ENCODE results near the gene NFKB2.
A peak's percentile ranks its signal among the peaks of the same experiment; 100 is the strongest.

Gene NFKB2

GRCh38 chr10:102406815-102407214, 11.3 kb downstream of the NFKB2 start:
- no peak overlapping the region for H3K4me3 ChIP-seq
- H3K27ac ChIP-seq, result no peak overlapping the region

DNA sequence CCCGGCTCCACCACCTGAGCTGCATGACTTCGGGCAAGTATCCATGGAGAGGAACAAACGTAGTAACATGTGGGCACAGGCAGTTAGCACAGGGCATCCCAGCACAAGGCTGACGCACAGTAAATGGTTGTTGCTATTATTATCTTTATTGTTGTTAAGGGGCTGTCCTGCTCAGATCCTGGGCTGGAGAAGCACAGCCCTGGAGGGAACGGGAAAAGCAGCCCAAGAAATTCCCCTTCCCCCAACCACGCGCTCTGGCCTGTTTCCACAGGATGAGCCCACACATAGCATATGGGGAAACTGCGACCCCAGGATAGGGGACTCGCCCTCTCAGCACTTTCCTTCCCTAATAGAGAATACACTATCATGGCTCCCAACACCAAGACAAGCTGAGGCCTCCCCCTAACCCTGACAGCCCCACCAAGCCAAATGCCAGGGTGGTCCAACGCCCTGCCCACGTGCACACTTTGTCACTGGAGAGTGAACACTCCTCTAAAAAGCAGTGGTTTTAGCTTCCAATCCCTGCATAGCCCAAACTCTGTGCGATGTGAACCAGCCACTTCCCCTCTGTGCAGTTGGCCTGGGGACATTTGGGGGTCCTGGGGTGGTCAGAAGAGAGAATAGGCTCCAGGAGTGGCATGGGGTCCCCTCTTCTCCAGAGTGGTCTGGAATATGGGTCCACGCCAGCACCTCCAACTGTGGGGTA, 12.1 kb downstream of the NFKB2 start:
- Histone ChIP-seq H3K27ac (no peak overlapping the region), H3K4me3 (no peak overlapping the region)

GRCh38 chr10:102408131-102408727, 12.7 kb downstream of the NFKB2 start:
- no peak overlapping the region for H3K27ac ChIP-seq
- H3K4me3 ChIP-seq, result peak overlapping the region; percentile 26 to 45 (median 30)

DNA sequence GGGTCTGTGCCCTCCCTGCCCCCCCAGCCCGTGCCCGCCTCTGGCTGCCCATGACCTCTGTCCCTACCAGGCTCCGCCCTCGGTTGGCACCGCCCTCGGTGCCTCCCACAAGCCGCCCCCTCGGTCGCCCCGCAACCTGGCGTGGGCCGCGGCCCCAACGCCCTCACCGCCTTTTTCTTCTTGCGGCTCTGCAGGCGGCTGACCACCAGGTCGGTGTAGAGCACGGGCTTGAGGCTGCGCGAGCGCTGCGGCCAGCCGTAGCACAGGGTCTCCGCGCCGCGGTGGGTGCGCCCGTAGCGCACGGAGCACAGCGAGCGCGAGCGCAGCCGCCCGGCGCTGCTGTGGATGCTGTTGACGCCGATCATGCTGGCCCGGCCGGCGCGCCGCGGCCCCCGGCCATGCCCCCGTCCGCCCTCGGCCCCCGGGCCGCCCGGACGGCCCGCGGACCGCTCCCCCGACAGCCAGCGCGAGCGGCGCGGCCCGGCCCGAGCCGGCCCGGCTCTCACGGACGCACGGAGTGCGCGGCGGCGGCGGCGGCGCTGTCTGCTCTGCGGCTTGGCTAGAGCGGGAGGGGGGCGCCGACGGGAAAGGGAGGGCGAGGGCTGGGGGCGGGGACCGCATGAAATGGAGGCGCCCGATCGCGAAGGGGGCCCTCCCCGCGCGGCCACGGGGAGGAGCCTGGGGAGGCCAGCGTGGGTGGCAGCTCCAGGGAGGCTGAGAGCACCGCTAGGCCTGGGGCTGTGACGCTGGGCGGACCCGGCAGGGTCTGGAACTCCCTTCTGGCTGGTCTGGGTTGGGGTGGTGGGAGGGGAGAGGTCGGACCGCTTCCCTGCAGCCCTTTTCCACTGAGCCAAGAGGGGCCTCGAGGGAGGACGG, 13.5 kb downstream of the NFKB2 start:
- Histone ChIP-seq H3K4me3 (peak overlapping the region; percentile 26 to 45 (median 30)), H3K27ac (peak overlapping the region in 1 of 21 experiments; percentile 37)

GRCh38 chr10:102409604-102410428, 14.3 kb downstream of the NFKB2 start:
- peak overlapping the region in 1 of 21 experiments; percentile 55 for H3K27ac ChIP-seq
- peak overlapping the region; percentile 19 to 45 (median 30) for H3K4me3 ChIP-seq

GRCh38 chr10:102410429-102411073, 15.0 kb downstream of the NFKB2 start:
- Histone ChIP-seq H3K4me3 (peak overlapping the region; percentile 2 to 40 (median 21)), H3K27ac (peak overlapping the region in 1 of 21 experiments; percentile 55)

GRCh38 chr10:102411341-102412255, 16.1 kb downstream of the NFKB2 start:
- H3K27ac ChIP-seq, result no peak overlapping the region
- no peak overlapping the region for H3K4me3 ChIP-seq

DNA sequence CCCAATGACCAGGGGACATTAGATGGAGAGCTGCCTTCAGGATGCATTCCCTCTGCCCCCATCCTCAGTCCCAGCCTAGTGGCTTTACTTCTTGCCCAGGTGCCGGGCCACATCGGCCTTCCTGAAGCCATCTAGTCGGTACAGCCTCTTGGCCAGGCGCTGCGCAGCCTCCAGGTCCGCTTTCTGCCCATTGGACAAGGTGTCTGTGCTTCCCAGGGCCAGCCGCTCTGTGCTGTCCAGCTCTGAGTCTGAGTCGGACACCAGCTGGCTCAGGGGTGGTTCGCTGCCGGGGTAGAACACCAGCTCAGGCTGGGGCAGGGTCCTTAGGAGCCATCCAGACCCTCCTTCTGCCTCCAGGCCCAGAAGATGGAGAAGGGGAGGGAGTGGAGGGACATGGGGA, 16.8 kb downstream of the NFKB2 start:
- Histone ChIP-seq H3K27ac (no peak overlapping the region), H3K4me3 (no peak overlapping the region)

- Histone ChIP-seq H3K4me3 (no peak overlapping the region), H3K27ac (no peak overlapping the region)
These were observed 17.7 kb downstream of the NFKB2 start for GRCh38 chr10:102413053-102413705.

DNA sequence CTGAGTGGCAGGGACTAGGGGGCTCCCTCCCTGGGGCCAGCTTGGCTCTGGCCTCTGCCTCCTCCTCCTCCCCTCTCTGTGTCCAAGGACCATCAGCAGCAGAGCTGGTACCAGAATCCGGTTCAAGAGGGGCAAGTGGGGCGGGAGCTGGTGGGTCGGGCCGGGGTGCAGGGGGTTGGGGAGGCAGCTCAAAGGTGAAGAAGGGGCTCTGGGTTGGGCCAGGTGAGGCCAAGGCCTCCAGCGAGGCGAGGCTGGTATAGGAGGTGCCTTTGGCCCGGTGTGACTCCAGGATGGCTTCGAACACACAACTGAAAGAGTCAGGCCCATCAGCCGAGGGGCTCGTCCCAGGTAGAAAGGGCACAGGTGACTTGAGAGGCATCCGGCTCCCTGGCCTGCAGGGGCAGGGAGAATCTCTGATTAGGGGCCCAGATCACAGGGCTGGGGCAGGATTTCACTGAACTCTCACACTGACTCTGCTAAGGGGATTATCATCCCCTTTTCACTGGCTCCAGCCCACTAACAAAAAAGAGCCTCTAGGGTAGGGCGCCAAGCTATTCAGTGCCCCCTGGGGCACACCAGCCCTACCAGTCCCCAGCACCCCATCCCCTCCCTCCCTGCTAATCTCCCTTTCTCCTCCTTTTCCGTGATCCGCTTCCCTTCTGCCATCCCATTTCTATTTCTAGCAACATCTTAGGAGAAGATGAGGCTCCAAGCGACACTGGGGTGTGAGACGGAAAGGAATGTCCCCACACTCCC, 18.5 kb downstream of the NFKB2 start:
- Histone ChIP-seq H3K4me3 (no peak overlapping the region), H3K27ac (no peak overlapping the region)

DNA sequence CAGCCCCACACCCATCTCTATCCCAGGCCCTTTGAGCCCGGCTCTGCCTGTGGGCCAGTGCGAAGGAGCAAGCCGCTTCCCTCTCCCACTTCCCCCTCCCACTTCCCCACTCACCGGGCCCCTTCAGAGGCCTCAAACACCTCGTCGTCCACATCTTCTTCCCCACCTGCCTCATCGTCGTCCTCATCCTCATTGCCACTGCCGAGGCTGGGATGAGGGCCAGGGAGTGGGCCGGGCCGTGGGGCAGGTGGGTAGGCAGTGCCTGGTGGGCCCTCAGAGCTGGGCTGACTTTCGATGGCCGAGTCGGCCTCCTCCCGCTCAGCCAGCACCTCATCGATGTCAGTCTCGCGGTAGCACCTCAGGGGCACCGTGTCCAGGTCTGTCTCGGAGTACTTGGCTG, 19.2 kb downstream of the NFKB2 start:
- no peak overlapping the region for H3K4me3 ChIP-seq

GRCh38 chr10:102416283-102416682, 20.8 kb downstream of the NFKB2 start:
- Histone ChIP-seq H3K27ac (no peak overlapping the region), H3K4me3 (no peak overlapping the region)

More for the DNA sequence above, 19.2 kb downstream of the NFKB2 start:
- no peak overlapping the region for H3K27ac ChIP-seq

DNA sequence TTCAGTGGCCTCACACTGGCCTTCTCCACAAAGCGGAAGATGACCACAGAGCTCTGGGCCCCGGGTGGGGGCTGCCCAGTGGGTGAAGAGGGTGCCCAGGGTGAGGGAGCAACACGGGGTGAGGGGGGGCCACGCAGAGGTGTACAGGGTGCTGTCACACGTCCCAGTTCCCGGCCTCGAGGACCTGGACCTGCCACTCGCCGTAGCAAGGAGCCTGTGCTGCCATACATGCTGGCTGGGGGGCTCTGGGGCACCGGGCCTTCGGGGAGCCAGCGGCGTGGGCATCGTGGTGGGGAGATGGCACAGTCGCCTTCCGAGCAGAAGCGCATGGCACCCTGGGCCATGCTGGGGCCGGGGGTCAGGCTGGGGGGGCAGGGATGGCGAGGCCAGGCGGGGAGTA, 21.2 kb downstream of the NFKB2 start:
- Histone ChIP-seq H3K4me3 (no peak overlapping the region), H3K27ac (no peak overlapping the region)

- peak within 1 kb of the TSS; percentile 72 to 89 (median 74) for H3K4me3 ChIP-seq
These were observed 23.2 kb downstream of the NFKB2 start, which contains the start of gene PSD for GRCh38 chr10:102418622-102419268. PSD (minus strand) TSS chr10:102418785; CDS start chr10:102417038, 1,747 bp downstream.

GRCh38 chr10:102419269-102420180, 24.0 kb downstream of the NFKB2 start:
- Histone ChIP-seq H3K4me3 (peak overlapping the region; percentile 72 to 89 (median 74)), H3K27ac (peak overlapping the region in 4 of 21 experiments; percentile 85 to 95 (median 90))

More at GRCh38 chr10:102418622-102419268, 23.2 kb downstream of the NFKB2 start, which contains the start of gene PSD:
- no peak within 1 kb of the TSS for H3K27ac ChIP-seq

Measured in skin epidermis (tissue), 12 donors.